Measurements from ENCODE around the gene GET3. TPM values are rescaled to one million over a fixed set of nuclear protein-coding genes. Genes with fewer than 3 reads are reported as not detected.

Gene GET3
- total and polyA plus RNA-seq, 2 of the 4 experiments (the other 2 are of a cell fraction): 129 to 152 TPM

DNA sequence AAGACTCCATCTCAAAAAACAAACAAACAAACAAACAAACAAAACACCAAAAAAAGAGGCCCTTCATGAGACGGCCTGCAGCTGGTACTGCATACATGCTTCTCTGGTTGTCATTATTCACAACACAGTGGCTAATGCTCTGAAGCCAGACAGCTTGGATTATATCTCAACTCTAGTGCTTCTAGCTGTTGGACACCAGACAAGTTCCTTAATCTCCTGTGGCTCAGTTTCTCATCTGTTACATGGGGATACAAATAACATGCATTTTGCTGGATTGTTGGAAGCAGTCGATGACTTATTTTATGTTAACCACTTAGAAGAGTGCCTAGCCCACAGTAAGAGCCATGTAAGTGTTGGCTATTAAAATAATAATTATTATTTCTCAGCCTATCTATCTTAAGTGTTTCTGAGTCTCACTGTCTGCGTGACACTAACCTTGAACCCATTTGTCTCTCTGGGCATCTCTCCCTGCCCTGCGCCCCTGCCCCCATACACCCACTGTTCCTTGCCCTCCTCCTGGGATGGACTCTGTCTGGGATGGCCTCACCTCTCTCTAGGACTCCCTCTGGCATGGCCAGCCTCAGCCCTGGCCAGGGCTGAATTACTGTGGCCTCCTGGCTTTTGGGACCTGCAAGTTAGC, 50.9 kb downstream of the GET3 start:
- intact Hi-C loops (cut with micrococcal nuclease): no loop called here
- Histone ChIP-seq H3K9me1 (ENCODE audit: insufficient read depth, low read length) (peaks cover 17% of the 10 kb centered on the region), H3K14ac (replicated peaks; ENCODE audit: low read depth, low read length) (peak overlapping the region; percentile 70; the same call in 1 of the 2 replicates), H2BK15ac (ENCODE audit: low read depth, low read length) (peak overlapping the region; percentile 36; the same call in 2 of the 3 replicates), H3K56ac (ENCODE audit: extremely low read depth, insufficient read depth, low read length) (no peak overlapping the region; the same call in 1 of the 2 replicates), H3K27me3 (ENCODE audit: control insufficient read depth, insufficient read depth, low read length) (no peaks in the 10 kb centered on the region), H3K9me3 (ENCODE audit: control insufficient read depth, insufficient read depth, low read length) (no peaks in the 10 kb centered on the region), H2AFZ (replicated peaks; ENCODE audit: low read length, poor library complexity) (peak overlapping the region; percentile 77), H3K9ac (ENCODE audit: low read depth, low read length) (peak overlapping the region; percentile 34; the same call in 1 of the 2 replicates), H4K20me1 (ENCODE audit: insufficient read depth, low read length) (peaks cover 19% of the 10 kb centered on the region), H2BK5ac (ENCODE audit: low read depth, low read length, poor library complexity, severe bottlenecking) (peak overlapping the region; percentile 91), H2AK9ac (replicated peaks; ENCODE audit: low read depth, low read length, poor library complexity) (peak overlapping the region; percentile 82), H3K36me3 (ENCODE audit: control insufficient read depth, insufficient read depth, low read length) (no peaks in the 10 kb centered on the region), H2BK120ac (ENCODE audit: low read depth, low read length) (peak overlapping the region; percentile 86), H2BK20ac (ENCODE audit: low read depth, low read length) (peak overlapping the region; percentile 86), H4K91ac (ENCODE audit: insufficient read depth, low read depth, low read length) (peak overlapping the region; percentile 85), H3K4me3 (ENCODE audit: insufficient read depth, low read depth, low read length) (no peak overlapping the region), H3K18ac (ENCODE audit: low read depth, low read length) (peak overlapping the region; percentile 39), H4K8ac (ENCODE audit: low read depth in 2 of 2, low read length in 2 of 2) (peak overlapping the region; percentile 59 to 93; a peak in 3 of 4 replicates), H3K23ac (ENCODE audit: low read depth, low read length) (peak overlapping the region; percentile 62; the same call in 1 of the 2 replicates), H2AK5ac (ENCODE audit: low read depth, low read length) (peak overlapping the region; percentile 99), H3K79me1 (ENCODE audit: low read depth in 1 of 2, low read length in 2 of 2) (peaks cover 0 to 38% of the 10 kb centered on the region in 2 experiments; a peak in 2 of 4 replicates), H3K4me2 (ENCODE audit: low read depth, low read length) (peak overlapping the region; percentile 51), H3K4ac (ENCODE audit: low read depth, low read length) (peak overlapping the region; percentile 89), H3K27ac (ENCODE audit: insufficient read depth, low read length) (peak overlapping the region; percentile 89), H3K4me1 (ENCODE audit: control insufficient read depth, insufficient read depth, low read length) (peaks cover 40% of the 10 kb centered on the region), H4K5ac (ENCODE audit: low read depth, low read length) (peak overlapping the region; percentile 68)
- no peak for TF ChIP-seq RCOR1 (IDR thresholded peaks at IDR 0.05; ENCODE audit: insufficient replicate concordance, low read length)
- no peak for TF ChIP-seq BHLHE40 (IDR thresholded peaks at IDR 0.05; ENCODE audit: low read depth, low read length)
- peak; percentile 3 for TF ChIP-seq POLR2A (IDR thresholded peaks at IDR 0.05; ENCODE audit: low read depth, low read length)
- no peak for TF ChIP-seq FOS (IDR thresholded peaks at IDR 0.05; ENCODE audit: low read depth, low read length)
- TF ChIP-seq, protein P1, sequence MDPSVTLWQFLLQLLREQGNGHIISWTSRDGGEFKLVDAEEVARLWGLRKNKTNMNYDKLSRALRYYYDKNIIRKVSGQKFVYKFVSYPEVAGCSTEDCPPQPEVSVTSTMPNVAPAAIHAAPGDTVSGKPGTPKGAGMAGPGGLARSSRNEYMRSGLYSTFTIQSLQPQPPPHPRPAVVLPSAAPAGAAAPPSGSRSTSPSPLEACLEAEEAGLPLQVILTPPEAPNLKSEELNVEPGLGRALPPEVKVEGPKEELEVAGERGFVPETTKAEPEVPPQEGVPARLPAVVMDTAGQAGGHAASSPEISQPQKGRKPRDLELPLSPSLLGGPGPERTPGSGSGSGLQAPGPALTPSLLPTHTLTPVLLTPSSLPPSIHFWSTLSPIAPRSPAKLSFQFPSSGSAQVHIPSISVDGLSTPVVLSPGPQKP (IDR thresholded peaks at IDR 0.05; ENCODE audit: borderline replicate concordance, low read depth, low read length): no peak
- POLR2A ChIA-PET (ENCODE audit: unreplicated experiment): no interaction called here
- DNase-seq (no peak), ATAC-seq (ENCODE audit: low read depth) (no peak)
- in situ Hi-C loops (cut with MboI; ENCODE audit: low sequenced_read_pairs): loop anchor here (25.0 kb wide), 1 partner anchor 1049 kb away; no protein-coding TSS in a partner anchor
- CTCF ChIA-PET: interaction anchor here (1.1 to 1.2 kb wide), 2 partner anchors 10 to 22 kb away, joined by 3 to 4 read pairs; no protein-coding TSS in a partner anchor
- dilution Hi-C loops (cut with HindIII; ENCODE audit: low sequenced_read_pairs, unreplicated experiment): no loop called here
- no TSS peak for BruUV-seq (replicated peaks)
- 41% methylated on average over 2 of the region's 4 CpGs; no CpG with 5 or more reads in 1 of the 2 experiments for WGBS, 2 experiments (ENCODE audit: extremely low coverage in 2 of 2, insufficient read length in 1 of 2)
